ENCODE results near the gene TSHR. TPM values are rescaled to one million over a fixed set of nuclear protein-coding genes. Genes with fewer than 3 reads are reported as not detected.

TSHR gene
- total RNA-seq, 1 donor from 2014 or later = 3.7 TPM

Other genes starting within 250 kb of the TSHR start
- gene CEP128, start 13.9 kb upstream of the TSHR start, total RNA-seq = 14.5 TPM

All from sciatic nerve (tissue), 1 donor.